K562 (cell line): ENCODE data around the gene GALNT5. TPM values are rescaled to one million over a fixed set of nuclear protein-coding genes. Genes with fewer than 3 reads are reported as not detected.

Experiments used
- BRCA1 ChIP-seq, 2 experiments: fragments of 450-650 bp in 1 of 2; sonication (generic) in 1 of 2; formaldehyde crosslinking in 1 of 2; IDR thresholded peaks; 2 replicates each; pipeline versions ENCODE4 v1.5.0 to v1.6.1; 2017 to 2020; ENCODE audit warnings: mild to moderate bottlenecking in 1 of 2, missing genetic modification reagents in 1 of 2
- ESRRA ChIP-seq: fragments of 450-650 bp; IDR thresholded peaks from 2 replicates; pipeline ENCODE4 v1.6.1; 2014; ENCODE audit warnings: low read depth, mild to moderate bottlenecking, moderate library complexity, borderline replicate concordance
- MCM2 ChIP-seq: fragments of 450-650 bp; IDR thresholded peaks from 2 replicates; pipeline ENCODE4 v1.6.1; 2017; ENCODE audit warnings: low read depth, mild to moderate bottlenecking
- MXD1 ChIP-seq: fragments of 250-450 bp; sonication (Bioruptor Pico); IDR thresholded peaks from 2 replicates; pipeline ENCODE4 v1.8.0; 2021; ENCODE audit warnings: borderline replicate concordance, mild to moderate bottlenecking, moderate library complexity; ENCODE audit not compliant: poor library complexity, severe bottlenecking
- RAD51 ChIP-seq: fragments of 450-650 bp; IDR thresholded peaks from 2 replicates; pipeline ENCODE4 v1.7.1; 2016; ENCODE audit warnings: low read depth, mild to moderate bottlenecking, borderline replicate concordance
- RCOR1 ChIP-seq, 2 experiments: IDR thresholded peaks; 2 replicates each; pipeline ENCODE4 v1.6.1; 2012; ENCODE audit warnings: low read depth in 2 of 2, low read length in 2 of 2, borderline replicate concordance in 1 of 2, improper control_type of control experiment in 1 of 2
- REST ChIP-seq, 2 experiments: fragments of 450-650 bp; formaldehyde crosslinking in 1 of 2; IDR thresholded peaks; 2 replicates each; pipeline versions ENCODE4 v1.4.0 to v1.6.1; 2014 to 2020; ENCODE audit warnings: mild to moderate bottlenecking in 2 of 2, borderline replicate concordance in 1 of 2, low read depth in 1 of 2
- RHOXF2B ChIP-seq: fragments of 250-450 bp; sonication (Bioruptor Pico); conservative IDR thresholded peaks from 2 replicates; pipeline ENCODE4 v1.5.1; 2021
- STAT5B ChIP-seq: fragments of 250-450 bp; sonication (Bioruptor Pico); IDR thresholded peaks from 2 replicates; pipeline ENCODE4 v1.8.0; 2021; ENCODE audit warnings: mild to moderate bottlenecking, inconsistent platforms
- TCFL5 ChIP-seq: fragments of 250-450 bp; sonication (Bioruptor Pico); conservative IDR thresholded peaks from 2 replicates; pipeline ENCODE4 v1.6.1; 2021; ENCODE audit warnings: mild to moderate bottlenecking, moderate library complexity, matching md5 sums
- ZFPM2 ChIP-seq: fragments of 250-450 bp; sonication (Bioruptor Pico); IDR thresholded peaks from 2 replicates; pipeline ENCODE4 v1.5.1; 2022; ENCODE audit warnings: mild to moderate bottlenecking
- ZNF586 ChIP-seq: fragments of 450-650 bp; formaldehyde crosslinking; conservative IDR thresholded peaks from 2 replicates; pipeline ENCODE4 v1.4.0; 2020; ENCODE audit warnings: mild to moderate bottlenecking, moderate library complexity
- polyA plus RNA-seq, 8 experiments: library from polyadenylated mRNA; depleted of rRNA in 4 of 8; stranded (reverse) in 5 of 8; unstranded in 3 of 8; fragments of >200 nt; fragmentation: Nextera tagmentation in 2 of 8; fragmentation: Illumina TruSeq in 1 of 8; extraction: Ambion mirVana in 2 of 8; extraction: Trizol in 1 of 8; gene quantifications; 2 replicates each; pipeline versions ENCODE4 v1.2.1 to v1.2.3, GENCODE V29; 2011 to 2014; ENCODE audit warnings: inconsistent platforms in 1 of 8, missing spikeins in 1 of 8
- total RNA-seq, 7 experiments: library from RNA; depleted of rRNA in 6 of 7; stranded (reverse); fragments of >200 nt in 6 of 7; fragmentation: Illumina TruSeq in 2 of 7; extraction: Trizol in 2 of 7; gene quantifications; 2 replicates each; pipeline versions ENCODE4 v1.2.1 to v1.2.3, GENCODE V29; 2011 to 2021; ENCODE audit warnings: low replicate concordance in 1 of 7

The GALNT5 gene
- total and polyA plus RNA-seq, 9 of the 15 experiments (the other 6 are each of a cell fraction or from before 2014, with no cell fraction given) = 21.6 to 73.0 (median 54.7) TPM

GRCh38 chr2:157362627-157363026 is 105.1 kb downstream of the GALNT5 start (continued):
- TF ChIP-seq RCOR1 (IDR thresholded peaks at IDR 0.05; ENCODE audit: borderline replicate concordance in 1 of 2, low read depth in 2 of 2, low read length in 2 of 2) = no peak
- TF ChIP-seq RHOXF2B (CRISPR knock-in tag) = no peak
- no peak for TF ChIP-seq MXD1
- no peak for TF ChIP-seq TCFL5 (CRISPR knock-in tag)
- TF ChIP-seq RAD51 = no peak
- no peak for TF ChIP-seq ESRRA
- no peak for TF ChIP-seq MCM2
- TF ChIP-seq REST (IDR thresholded peaks at IDR 0.05; ENCODE audit: borderline replicate concordance) = no peak
- TF ChIP-seq REST (CRISPR knock-in tag; IDR thresholded peaks at IDR 0.05; ENCODE audit: low read depth) = no peak
- no peak for TF ChIP-seq ZNF586 (CRISPR knock-in tag)
- no peak for TF ChIP-seq BRCA1 (IDR thresholded peaks at IDR 0.05)
- TF ChIP-seq BRCA1 (CRISPR knock-in tag; IDR thresholded peaks at IDR 0.05) = no peak
- TF ChIP-seq ZFPM2 = no peak
- no peak for TF ChIP-seq STAT5B (CRISPR knock-in tag)
